Measurements from ENCODE around the gene HOXA7.

DNA sequence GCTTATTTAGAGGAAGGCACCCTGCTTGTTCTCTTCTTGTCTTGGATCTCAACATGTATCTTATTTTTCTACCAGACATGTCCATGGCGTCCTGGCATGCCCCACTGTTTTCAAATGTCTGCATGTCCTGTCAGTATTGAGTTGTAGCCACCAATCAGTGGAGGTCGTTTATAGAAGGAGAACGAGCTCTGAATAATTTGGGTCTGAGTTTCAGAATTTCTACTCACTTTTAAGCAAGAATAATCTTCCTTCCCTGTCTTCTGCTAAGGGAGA lies 46.3 kb upstream of the HOXA7 start:
- TF ChIP-seq, protein P1, sequence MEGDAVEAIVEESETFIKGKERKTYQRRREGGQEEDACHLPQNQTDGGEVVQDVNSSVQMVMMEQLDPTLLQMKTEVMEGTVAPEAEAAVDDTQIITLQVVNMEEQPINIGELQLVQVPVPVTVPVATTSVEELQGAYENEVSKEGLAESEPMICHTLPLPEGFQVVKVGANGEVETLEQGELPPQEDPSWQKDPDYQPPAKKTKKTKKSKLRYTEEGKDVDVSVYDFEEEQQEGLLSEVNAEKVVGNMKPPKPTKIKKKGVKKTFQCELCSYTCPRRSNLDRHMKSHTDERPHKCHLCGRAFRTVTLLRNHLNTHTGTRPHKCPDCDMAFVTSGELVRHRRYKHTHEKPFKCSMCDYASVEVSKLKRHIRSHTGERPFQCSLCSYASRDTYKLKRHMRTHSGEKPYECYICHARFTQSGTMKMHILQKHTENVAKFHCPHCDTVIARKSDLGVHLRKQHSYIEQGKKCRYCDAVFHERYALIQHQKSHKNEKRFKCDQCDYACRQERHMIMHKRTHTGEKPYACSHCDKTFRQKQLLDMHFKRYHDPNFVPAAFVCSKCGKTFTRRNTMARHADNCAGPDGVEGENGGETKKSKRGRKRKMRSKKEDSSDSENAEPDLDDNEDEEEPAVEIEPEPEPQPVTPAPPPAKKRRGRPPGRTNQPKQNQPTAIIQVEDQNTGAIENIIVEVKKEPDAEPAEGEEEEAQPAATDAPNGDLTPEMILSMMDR (IDR thresholded peaks at IDR 0.05), result no peak
- TF ChIP-seq POLR2A (IDR thresholded peaks at IDR 0.05), result no peak
